Measurements from ENCODE around the gene FUT7.
"Not testable (repeated sequence)": the region's sequence is repeated elsewhere in the genome, so short reads cannot be mapped to it uniquely, and the experiment has no call there.

The FUT7 gene

GRCh38 chr9:137048655-137049543, 17.0 kb upstream of the FUT7 start:
- DNase-seq: no peak

- peak; percentile 64 for DNase-seq
Observed at GRCh38 chr9:137046088-137046787, 14.3 kb upstream of the FUT7 start, which contains the start of gene NPDC1. NPDC1 (minus strand) TSS chr9:137046177; CDS start chr9:137045989, 188 bp downstream.

GRCh38 chr9:137045294-137046087, 13.6 kb upstream of the FUT7 start:
- DNase-seq: no peak

- DNase-seq: peak; percentile 78
Observed at GRCh38 chr9:137044502-137045177, 12.8 kb upstream of the FUT7 start.

GRCh38 chr9:137044037-137044436, 12.1 kb upstream of the FUT7 start:
- no peak for DNase-seq

GRCh38 chr9:137042751-137043727, 11.2 kb upstream of the FUT7 start:
- DNase-seq: no peak

- no peak for DNase-seq
Observed at GRCh38 chr9:137041124-137041523, 9.2 kb upstream of the FUT7 start.

GRCh38 chr9:137040568-137040967, 8.7 kb upstream of the FUT7 start:
- no peak for DNase-seq

GRCh38 chr9:137039611-137040366, 7.9 kb upstream of the FUT7 start:
- no peak for DNase-seq

- DNase-seq: no peak
Observed at GRCh38 chr9:137038916-137039315, 7.0 kb upstream of the FUT7 start.

GRCh38 chr9:137037483-137037882, 5.6 kb upstream of the FUT7 start:
- no peak for DNase-seq

GRCh38 chr9:137037035-137037434, 5.1 kb upstream of the FUT7 start:
- DNase-seq: no peak

- DNase-seq: no peak
Observed at GRCh38 chr9:137035937-137036336, 4.0 kb upstream of the FUT7 start.

- no peak for DNase-seq
Observed at GRCh38 chr9:137035507-137035834, 3.6 kb upstream of the FUT7 start.

GRCh38 chr9:137034709-137035506, 3.0 kb upstream of the FUT7 start:
- peak; percentile 44 for DNase-seq

- no peak for DNase-seq
Observed at GRCh38 chr9:137034039-137034708, 2.3 kb upstream of the FUT7 start.

GRCh38 chr9:137033481-137033880, 1.6 kb upstream of the FUT7 start:
- DNase-seq: not testable (repeated sequence)

GRCh38 chr9:137032858-137033257, 970 bp upstream of the FUT7 start:
- DNase-seq: no peak

All from DMS153 (cell line).